ENCODE results near the gene KCNQ5.

KCNQ5 gene

DNA sequence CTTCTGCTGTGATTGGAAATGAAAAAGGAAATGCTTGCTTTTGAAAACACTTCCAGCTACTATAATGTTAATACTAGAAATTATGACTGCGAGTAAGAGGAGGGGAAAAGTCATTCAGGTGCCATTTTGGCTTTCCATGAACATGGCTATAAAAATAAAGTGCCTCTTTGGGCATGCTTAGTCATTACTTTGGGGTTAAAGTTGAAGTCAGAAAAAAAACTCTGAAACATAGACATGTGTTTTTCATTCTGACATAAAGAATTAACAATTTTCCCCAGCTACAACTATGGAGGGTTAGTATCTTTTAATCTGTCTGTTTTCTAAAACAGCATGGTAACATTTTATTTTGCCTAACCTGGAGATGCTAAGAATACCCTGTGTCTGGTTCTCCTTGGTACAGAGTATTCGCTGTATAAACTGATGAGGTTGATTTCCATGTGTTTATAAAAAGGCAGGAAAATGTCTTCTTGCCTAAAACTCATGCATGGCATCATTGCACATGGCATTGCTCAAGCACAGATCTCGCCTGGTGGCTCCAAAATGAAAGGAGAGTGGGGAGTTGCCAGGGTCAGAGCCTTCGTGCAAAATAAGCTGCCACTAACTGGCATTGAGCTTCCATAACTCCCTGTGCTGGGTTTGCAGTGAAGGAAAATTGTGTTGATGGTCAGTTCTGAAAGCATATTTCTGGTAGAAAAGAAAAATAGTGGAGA, 188.9 kb downstream of the KCNQ5 start:
- no peak for DNase-seq

DNA sequence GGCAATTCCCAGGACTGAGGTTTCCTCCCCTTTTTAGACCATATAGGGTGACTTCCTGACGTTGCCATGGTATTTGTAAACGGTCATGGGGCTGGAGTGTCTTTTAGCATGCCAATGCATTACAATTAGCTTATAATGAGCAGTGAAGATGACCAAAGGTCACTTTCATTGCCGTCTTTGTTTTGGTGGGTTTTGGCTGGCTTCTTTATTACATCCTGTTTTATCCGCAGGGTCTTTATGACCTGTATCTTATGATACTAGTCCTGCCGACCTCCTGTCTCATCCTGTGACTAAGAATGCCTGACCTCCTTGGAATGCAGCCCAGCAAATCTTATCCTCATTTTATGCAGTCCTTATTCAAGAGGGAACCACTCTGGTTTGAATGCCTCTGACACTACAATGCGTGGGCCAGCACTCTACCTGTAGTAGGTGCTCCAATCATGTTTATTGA, 190.1 kb downstream of the KCNQ5 start:
- DNase-seq, result no peak

GRCh38 chr6:72813807-72814596, 192.1 kb downstream of the KCNQ5 start:
- no peak for DNase-seq

- DNase-seq, result no peak
Observed at GRCh38 chr6:72816022-72816421, 194.2 kb downstream of the KCNQ5 start.

DNA sequence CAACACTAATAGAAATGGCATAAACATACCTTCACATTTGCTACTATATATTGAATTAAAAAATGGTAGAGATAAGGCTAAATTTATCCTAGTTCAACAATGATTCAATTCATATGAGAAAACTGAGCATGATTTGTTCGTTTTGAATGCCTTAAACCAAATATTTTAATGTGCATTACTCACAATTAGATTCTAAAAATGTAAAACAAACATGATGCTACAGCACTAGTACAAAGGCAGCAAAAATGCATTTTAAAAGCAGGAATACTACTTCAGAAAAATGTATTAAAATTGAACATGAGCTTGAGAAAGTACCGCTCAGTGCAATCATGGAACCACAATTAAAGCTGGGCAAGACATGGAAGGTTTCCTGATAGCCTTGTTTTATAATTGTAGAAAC, 195.3 kb downstream of the KCNQ5 start:
- DNase-seq, result no peak

DNA sequence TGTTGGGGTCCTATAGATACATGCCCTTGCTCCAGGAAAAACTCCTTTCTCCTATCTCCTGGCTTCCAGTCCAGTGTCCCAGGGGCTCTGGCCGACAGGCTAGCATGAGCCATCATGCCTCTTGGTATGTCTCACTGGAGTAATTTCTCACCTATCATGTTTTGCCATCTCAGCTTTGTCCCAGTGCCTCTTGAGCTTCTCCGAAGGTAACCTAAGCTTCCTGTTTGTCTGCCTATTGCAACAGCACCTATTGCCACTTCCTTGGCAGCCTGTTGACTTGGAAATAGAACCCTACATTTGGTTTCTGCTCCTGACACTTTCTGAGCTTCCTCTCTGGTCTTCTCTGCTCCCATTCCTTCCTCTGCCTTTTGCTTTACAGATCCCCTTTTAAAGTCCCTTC, 197.7 kb downstream of the KCNQ5 start:
- no peak for DNase-seq

- no peak for DNase-seq
Observed at GRCh38 chr6:72820153-72820552, 198.3 kb downstream of the KCNQ5 start.

GRCh38 chr6:72820906-72821305, 199.0 kb downstream of the KCNQ5 start:
- DNase-seq, result no peak

DNA sequence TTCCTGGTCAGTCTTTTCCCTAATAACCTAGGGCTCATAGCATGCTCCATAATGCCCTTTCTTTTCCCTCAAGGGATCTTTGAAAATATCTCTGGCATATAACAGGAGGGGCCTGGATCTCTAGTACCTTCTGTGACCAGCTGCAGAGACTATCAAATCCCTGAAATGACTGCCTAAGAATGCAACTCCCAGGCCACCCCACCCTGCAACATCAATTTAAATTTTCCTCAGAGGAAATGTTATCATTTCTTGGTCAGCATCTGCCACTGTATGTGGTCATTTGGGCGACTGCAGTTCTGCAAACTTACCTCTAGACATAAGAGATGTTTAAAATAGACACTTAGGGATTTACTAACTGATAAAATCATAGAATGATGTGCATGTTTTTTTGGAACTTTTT, 200.2 kb downstream of the KCNQ5 start:
- DNase-seq, result no peak

GRCh38 chr6:72822691-72823090, 200.8 kb downstream of the KCNQ5 start:
- no peak for DNase-seq

DNA sequence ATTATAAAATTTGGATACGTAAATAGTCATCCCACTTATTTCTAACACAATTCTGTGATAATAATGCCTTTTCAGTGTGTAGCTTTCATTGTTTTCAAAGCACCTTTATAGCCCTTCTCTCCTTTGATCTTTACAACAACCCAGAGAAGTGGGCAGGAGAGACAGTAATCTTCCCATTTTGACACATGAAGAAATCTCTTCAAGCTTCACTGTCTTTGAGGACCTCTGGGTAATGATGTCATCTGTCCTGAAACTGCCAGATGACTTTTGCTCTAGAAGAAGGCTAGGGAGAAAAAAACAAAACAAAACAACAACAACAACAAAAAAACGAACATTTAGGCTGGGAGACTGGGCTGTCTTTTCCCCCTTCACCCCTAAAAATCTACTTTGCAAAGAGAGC, 203.0 kb downstream of the KCNQ5 start:
- DNase-seq, result no peak

DNA sequence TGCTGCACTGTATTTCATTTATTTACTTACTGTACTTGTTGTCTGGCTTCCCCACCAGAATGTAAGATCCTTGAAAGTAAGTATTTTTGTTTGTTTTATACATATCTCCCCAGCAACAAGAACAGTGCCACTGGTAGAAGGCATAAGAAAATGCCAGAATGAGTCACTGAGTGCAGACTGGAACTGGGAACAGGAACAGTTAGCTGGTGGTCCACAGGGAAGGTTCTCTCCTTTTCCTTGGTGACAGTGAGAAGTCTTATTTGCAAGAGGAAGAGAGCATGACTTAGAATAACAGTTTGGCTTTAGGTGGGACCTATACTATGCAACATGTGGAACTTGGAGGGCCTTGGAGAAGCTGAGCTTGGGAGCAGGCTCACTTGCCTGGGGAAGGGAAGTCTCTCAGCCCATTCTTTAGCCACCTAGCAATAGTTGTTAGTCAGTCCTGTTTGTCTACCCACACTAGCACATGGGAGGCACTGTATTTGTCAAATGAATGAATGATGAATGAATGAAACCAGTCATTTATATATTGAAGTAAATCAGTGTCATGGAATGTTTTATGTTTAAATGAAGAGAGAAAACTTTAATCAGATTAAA, 203.5 kb downstream of the KCNQ5 start:
- no peak for DNase-seq

GRCh38 chr6:72826037-72826436, 204.2 kb downstream of the KCNQ5 start:
- no peak for DNase-seq

- no peak for DNase-seq
Observed at GRCh38 chr6:72826744-72827438, 205.0 kb downstream of the KCNQ5 start.

- no peak for DNase-seq
Observed at GRCh38 chr6:72828904-72829303, 207.0 kb downstream of the KCNQ5 start.

GRCh38 chr6:72832271-72832670, 210.4 kb downstream of the KCNQ5 start:
- DNase-seq, result no peak

DNA sequence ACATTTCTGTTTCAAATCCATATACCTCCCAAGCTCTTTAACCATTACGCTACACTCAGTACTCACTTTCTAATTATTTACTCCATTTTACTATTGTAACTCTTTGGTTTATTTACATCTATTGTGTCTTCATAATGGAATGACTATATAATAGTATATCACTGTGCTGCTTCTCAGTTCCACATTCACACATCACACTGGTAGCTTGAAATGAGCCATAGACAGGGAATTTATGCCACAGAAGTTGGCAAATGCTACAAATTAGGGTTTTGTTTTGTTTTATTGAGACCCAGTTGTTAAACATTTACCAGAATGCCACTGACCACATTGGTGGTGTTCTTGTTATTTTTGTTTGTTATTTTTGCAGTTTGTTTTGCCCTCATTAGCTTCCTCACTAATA, 213.9 kb downstream of the KCNQ5 start:
- no peak for DNase-seq

DNA sequence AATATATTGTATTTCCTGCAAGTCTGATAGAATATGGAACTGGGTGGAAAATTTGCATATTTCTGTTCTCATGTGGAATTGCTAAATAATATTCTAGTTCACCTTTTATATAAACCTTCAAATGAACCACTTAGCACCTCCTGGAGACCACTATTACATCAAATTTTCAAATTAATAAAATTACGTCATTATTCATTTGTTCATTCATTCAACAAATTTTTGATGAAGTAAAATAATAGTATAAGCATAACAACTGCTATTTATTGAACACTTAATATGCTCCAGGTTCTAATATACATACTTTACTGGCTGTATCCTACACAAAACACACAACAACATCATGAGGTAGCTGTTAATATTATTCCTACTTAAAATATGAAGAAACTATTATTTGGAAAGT, 215.1 kb downstream of the KCNQ5 start:
- DNase-seq, result no peak

DNA sequence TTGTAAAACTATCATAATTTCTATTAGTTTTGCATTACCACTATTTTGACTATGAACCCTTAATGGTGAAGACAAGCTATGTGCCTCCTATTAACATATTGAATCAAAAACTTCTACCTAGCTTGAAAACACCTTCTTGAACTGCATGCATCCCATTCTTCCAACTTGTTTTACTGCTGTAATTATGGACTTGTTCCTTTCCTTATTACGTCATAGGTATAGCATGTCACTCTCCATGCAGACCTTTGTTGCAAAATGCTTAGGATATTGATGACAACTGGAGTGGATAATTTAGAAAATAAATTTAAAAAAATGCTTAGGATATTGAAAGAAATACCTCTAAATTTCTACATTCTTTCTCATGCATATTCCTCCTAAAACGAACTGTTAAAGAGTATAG, 219.3 kb downstream of the KCNQ5 start:
- no peak for DNase-seq

GRCh38 chr6:72842140-72842539, 220.3 kb downstream of the KCNQ5 start:
- no peak for DNase-seq

DNA sequence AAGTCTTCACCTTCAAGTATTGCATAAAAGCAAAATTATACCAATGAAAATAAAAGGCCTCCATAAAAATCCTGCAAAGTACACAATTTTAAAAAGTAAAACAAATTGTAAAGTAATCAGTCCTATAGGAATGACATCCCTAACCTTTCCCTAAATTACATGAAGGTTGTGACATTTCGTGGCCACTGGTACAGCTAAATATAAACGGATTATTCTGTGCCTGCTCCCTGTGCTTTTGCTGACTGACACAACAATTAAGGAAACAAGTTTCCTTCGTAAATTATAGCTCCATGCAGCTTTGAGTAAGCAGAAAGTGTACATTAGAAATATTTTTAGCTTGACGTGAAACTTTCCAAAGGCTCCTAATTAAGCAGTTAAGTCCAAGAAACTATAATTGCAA, 222.8 kb downstream of the KCNQ5 start:
- no peak for DNase-seq

GRCh38 chr6:72849346-72849745, 227.5 kb downstream of the KCNQ5 start:
- no peak for DNase-seq

- DNase-seq, result no peak
Observed at GRCh38 chr6:72850040-72850439, 228.2 kb downstream of the KCNQ5 start.

DNA sequence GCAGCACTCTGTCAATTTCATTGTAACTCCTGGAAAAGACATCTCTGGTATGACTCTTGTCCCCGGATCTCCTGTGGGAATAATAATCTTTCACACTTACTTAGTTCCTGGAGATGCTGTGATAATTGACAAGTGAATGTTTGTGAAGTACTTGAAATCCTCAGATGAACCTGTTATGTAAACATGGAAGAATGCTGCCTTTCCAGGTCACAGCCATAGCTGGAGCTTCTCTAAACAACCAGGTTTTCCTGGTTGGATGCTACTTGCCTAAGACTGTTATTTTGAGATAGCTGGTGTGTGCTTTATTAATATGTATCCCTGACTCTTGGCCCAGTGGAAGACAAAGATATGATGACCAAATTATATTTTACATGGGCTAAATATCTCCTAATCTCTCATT, 228.6 kb downstream of the KCNQ5 start:
- no peak for DNase-seq
